SH-SY5Y (cell line): ENCODE results near the gene INPP1.

Source experiments
- GATA2 ChIP-seq: IDR thresholded peaks from 2 replicates; pipeline ENCODE4 v1.6.1; 2011; ENCODE audit warnings: mild to moderate bottlenecking, low read depth, low read length
- GATA3 ChIP-seq: IDR thresholded peaks from 2 replicates; pipeline ENCODE4 v1.6.1; 2011; ENCODE audit warnings: low read depth, mild to moderate bottlenecking, low read length, moderate library complexity

GRCh38 chr2:190404487-190404886 is 61.1 kb downstream of the INPP1 start:
- TF ChIP-seq GATA2 (no peak), GATA3 (no peak)
